COLO668 (cell line): ENCODE measurements around the gene NBPF3.
"Not testable (repeated sequence)": the region's sequence is repeated elsewhere in the genome, so short reads cannot be mapped to it uniquely, and the experiment has no call there.

Experiments used
- DNase-seq: peaks from one replicate; lab custom pipeline; 2025; ENCODE audit not compliant: unreplicated experiment; lab: John Stamatoyannopoulos, UW

Gene NBPF3

GRCh38 chr1:21437341-21437640, 2.6 kb upstream of the NBPF3 start:
- no peak for DNase-seq

GRCh38 chr1:21438646-21439312, 1.2 kb upstream of the NBPF3 start:
- DNase-seq = not testable (repeated sequence)

- DNase-seq = no peak
Observed at GRCh38 chr1:21439345-21439720, 604 bp upstream of the NBPF3 start.

GRCh38 chr1:21440630-21441125, 741 bp downstream of the NBPF3 start:
- not testable (repeated sequence) for DNase-seq

GRCh38 chr1:21446647-21447046, 6.7 kb downstream of the NBPF3 start:
- DNase-seq = not testable (repeated sequence)

GRCh38 chr1:21447311-21447710, 7.4 kb downstream of the NBPF3 start:
- DNase-seq = no peak

- DNase-seq = no peak
Observed at GRCh38 chr1:21449906-21450305, 10.0 kb downstream of the NBPF3 start.

- no peak for DNase-seq
Observed at GRCh38 chr1:21451212-21451611, 11.3 kb downstream of the NBPF3 start.

GRCh38 chr1:21451981-21452411, 12.1 kb downstream of the NBPF3 start:
- no peak for DNase-seq

- DNase-seq = not testable (repeated sequence)
Observed at GRCh38 chr1:21453964-21454614, 14.2 kb downstream of the NBPF3 start.

- DNase-seq = not testable (repeated sequence)
Observed at GRCh38 chr1:21454904-21455303, 15.0 kb downstream of the NBPF3 start.

GRCh38 chr1:21457654-21458053, 17.7 kb downstream of the NBPF3 start:
- DNase-seq = no peak

GRCh38 chr1:21465127-21465526, 25.2 kb downstream of the NBPF3 start:
- not testable (repeated sequence) for DNase-seq

- DNase-seq = not testable (repeated sequence)
Observed at GRCh38 chr1:21467946-21468345, 28.0 kb downstream of the NBPF3 start.

GRCh38 chr1:21468599-21468998, 28.7 kb downstream of the NBPF3 start:
- peak; percentile 25 for DNase-seq

GRCh38 chr1:21469581-21469980, 29.6 kb downstream of the NBPF3 start:
- DNase-seq = no peak

- DNase-seq = no peak
Observed at GRCh38 chr1:21472861-21473260, 32.9 kb downstream of the NBPF3 start.

GRCh38 chr1:21478356-21478755, 38.4 kb downstream of the NBPF3 start:
- no peak for DNase-seq

- DNase-seq = not testable (repeated sequence)
Observed at GRCh38 chr1:21483881-21484280, 43.9 kb downstream of the NBPF3 start.

- no peak for DNase-seq
Observed at GRCh38 chr1:21489146-21489545, 49.2 kb downstream of the NBPF3 start.

GRCh38 chr1:21490774-21491487, 51.0 kb downstream of the NBPF3 start:
- DNase-seq = no peak
